ENCODE data around the gene NINJ1.

DNA sequence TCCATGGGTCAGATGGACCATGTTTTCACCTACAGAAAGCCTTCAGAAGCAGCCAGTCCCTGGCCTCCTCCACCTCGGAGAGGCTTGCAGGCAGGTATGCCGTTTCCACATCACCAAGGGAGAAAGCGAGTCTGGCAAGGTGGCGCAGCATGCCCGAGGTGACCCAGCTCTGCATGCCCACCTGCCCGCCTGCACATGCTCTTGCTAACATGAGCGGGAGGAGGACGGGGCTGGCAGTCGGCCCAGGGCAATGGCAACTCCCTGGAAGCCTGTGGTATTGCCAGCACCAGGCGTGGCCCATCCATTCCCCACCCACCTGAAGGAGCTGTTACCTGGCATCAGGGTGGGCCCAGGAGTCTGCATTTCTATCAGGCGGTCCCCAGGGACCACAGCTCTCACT is 3.3 kb upstream of the NINJ1 start:
- TF ChIP-seq, protein P1, sequence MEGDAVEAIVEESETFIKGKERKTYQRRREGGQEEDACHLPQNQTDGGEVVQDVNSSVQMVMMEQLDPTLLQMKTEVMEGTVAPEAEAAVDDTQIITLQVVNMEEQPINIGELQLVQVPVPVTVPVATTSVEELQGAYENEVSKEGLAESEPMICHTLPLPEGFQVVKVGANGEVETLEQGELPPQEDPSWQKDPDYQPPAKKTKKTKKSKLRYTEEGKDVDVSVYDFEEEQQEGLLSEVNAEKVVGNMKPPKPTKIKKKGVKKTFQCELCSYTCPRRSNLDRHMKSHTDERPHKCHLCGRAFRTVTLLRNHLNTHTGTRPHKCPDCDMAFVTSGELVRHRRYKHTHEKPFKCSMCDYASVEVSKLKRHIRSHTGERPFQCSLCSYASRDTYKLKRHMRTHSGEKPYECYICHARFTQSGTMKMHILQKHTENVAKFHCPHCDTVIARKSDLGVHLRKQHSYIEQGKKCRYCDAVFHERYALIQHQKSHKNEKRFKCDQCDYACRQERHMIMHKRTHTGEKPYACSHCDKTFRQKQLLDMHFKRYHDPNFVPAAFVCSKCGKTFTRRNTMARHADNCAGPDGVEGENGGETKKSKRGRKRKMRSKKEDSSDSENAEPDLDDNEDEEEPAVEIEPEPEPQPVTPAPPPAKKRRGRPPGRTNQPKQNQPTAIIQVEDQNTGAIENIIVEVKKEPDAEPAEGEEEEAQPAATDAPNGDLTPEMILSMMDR (IDR thresholded peaks at IDR 0.05; ENCODE audit: low read length), result no peak
- no peak for TF ChIP-seq EZH2 (IDR thresholded peaks at IDR 0.05; ENCODE audit: borderline replicate concordance, low read length)

Data from OCI-LY1 (cell line).